ENCODE measurements around the gene KYNU.
"Not testable (repeated sequence)": the region's sequence is repeated elsewhere in the genome, so short reads cannot be mapped to it uniquely, and the experiment has no call there.

The KYNU gene

DNA sequence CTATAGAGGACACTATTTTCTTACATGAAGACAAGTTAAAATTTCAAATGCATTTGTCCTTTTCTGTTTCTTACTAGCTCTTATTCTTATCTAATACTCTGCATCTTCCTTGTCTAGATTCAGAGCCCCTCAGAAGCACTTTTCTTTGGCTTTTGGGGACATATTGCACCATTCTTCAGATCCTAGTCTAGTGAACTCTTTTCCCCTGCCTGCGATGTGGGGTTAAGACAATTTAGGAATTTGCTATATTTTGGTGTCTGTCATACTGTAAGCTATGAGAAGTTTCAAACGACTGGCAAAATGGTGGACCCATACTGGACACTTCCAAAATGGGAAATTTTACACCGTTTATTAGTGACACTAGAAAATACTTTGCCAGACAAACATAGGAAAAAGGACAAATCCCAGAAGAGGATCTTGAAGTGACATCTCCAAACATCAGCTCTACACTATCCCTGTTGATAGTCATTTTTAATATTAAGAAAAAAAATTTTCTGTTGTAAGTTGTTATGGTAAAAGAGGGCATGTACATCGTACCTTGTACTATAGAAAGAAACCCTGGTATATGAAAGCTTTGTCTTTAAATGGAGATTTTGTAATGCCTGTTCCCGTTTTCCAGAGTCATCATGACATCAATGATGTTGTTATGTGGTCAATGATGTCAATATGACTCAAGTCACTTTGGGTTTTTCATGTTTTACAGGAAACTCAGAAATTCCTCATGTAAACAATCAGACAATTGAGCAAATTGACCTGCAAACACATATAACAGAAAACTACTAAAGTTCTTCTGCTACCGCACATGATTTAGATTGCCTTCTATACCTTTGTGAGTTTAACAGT is 4.4 kb upstream of the KYNU start:
- DNase-seq, result no peak

DNA sequence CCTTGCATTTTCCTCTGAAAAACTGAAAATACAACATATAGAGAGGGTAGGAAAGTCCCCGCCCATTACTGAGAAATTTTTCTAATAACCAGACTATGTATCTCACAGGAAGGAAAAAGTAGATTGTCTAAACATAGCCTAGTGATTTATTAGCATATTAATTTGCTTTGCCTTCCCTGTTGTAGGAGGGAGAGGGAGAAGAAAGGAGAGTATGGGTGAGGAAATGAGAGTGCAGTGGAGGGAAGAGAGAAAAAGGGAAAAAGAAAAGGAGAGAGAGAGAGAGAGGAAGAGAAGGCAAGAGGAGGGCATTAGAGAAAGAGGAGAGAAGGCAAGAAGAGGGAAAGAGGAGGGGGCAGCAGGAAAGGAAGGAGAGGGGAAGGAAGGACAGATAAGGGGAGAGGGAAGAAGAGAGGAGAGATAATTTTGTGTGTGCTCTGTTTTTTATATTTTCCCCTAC is 3.6 kb upstream of the KYNU start:
- no peak for DNase-seq

DNA sequence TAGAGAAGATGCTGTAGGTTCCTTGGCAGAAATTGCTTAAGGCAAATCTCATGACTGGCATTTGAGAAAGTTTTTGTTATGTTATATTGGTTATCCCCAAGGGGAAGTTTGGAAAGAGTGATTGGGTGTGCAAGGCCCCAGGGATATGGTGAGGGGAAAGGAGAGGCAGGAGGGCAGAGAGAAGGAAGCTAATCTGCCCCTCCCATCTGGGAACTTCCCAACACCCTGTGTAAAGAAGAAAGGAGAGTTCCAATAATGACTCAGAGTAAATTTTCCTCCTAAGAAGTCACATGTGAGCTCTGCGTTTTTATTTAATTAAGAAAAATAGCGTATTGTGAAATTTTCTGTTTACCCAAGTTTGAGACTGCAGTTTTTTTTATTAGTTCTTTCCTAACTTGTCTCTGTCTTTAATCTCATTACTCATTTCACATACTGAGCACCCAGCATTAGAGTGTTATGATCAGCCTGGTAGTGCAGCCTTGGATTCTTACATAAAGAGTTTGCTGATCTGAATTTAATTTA is 3.1 kb upstream of the KYNU start:
- no peak for DNase-seq

DNA sequence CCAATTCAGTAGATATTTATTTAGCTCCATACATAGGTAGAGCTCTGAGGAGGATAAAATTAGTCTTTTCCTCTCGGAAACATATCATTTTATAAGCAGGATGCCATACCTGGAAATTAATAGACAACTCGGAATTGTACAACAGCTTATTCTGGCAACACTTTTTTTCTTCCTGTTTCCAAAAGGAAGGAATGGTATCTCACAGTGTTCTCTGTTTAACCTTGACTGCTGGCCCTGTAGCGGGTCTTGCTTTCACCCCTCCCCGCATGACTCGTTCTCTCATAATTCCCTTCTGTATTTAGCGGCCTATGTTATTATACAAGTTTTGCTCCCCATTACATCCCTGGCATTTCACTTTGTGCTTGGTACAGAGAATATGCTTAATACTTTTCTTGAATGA is 2.5 kb upstream of the KYNU start:
- no peak for DNase-seq

DNA sequence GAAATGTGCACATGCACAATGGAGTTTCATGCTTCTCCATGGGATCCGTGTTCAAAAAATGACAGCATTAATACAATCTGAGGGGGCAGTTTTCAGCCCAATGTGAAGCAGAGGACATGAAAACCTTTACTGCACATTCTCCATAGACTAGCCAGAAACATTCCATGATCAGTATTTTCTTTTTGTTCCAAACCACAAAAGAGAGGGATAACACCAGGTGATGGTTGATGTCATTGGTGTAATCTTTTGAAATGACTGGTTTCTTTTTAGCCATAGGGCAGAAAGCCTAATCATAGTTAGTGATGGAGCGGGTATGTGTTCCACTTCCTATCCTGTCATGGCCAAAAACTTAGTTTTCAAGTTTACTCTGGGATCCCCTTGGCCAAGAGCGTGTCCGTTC is 1.8 kb upstream of the KYNU start:
- no peak for DNase-seq

DNA sequence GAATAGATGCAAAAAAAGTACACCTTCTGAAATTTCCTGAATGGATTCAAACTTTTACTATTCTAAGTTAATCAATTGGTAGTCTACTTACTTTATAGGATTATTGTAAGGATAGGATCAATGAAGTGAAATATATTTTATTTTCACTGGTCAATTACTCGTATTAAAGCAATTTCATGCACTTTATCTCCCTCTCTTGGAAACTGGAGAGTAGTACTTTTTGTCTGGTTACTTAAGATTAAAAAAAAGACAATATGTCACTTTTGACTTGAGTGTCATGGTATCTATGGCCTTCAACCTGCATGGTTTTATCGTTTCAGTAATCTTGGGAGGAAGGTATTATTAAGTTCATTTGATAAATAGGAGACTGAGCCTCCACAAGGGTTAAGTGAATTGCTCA is 1.0 kb upstream of the KYNU start:
- no peak for DNase-seq

DNA sequence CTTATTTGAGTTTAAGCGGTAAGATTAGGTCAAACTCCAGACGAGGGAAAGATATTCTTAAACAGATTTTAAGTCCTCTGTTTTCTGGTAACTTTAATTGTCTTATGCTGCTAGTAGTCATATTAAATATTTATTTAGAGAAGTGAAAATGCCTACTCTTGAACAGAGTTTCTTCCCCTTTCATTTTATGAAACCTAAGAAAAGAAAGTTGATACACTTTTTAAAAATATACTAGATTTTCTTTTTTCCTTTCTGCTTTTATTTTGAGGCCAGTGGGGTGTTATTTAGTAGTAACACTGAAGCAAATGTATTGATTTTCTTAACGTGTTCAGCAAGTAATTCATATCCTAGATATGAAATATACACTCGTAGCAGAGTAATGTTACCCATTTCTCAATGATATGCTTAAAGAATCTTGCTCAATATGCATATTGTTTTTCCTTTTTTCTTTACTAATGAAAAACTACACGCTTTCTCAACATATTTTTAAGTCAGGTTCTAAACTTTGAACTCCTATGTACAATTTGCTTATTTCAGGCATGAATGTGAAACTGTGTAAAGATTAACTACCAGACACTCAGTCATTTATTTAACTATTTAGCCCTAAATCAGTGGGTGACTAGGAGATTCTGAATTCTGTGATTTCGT is 691 bp downstream of the KYNU start:
- DNase-seq, result no peak

DNA sequence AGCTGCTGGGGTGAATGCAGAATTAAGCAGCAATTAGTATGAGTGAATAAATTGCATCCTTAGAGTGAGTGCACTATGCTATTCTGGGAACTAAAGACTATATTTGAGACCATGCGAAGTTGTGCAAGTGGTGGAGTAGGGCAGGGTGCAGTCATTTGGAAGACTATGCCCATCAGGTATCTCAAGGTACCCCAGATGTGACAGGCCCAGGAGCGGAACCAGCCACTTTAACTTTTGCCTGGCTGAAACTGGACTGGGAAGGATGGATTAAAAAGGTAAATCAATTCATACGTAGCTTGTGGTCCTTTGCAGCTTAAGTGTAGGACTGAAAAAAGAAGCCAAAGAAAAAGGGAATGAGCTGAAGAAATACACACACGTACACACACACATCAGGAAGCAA is 1.7 kb downstream of the KYNU start:
- DNase-seq, result no peak

DNA sequence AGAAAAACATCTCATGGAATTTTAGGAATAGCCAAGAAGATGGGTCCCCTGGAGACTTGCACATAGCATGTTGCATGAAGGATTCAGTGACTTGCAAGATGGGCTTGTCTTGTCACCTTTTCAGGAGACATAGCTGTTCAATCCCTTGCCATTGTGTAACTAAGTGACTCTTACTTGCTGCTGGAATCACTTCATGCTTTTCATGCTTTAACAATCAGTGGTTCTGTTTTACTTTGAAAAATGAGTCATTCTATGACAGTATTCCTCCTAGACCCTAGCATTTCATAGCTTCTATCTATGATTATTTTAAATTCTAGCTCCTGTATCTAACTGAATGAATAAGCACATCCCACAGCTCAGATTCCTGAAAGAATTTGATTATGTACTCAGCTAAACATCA is 2.8 kb downstream of the KYNU start:
- DNase-seq, result no peak

DNA sequence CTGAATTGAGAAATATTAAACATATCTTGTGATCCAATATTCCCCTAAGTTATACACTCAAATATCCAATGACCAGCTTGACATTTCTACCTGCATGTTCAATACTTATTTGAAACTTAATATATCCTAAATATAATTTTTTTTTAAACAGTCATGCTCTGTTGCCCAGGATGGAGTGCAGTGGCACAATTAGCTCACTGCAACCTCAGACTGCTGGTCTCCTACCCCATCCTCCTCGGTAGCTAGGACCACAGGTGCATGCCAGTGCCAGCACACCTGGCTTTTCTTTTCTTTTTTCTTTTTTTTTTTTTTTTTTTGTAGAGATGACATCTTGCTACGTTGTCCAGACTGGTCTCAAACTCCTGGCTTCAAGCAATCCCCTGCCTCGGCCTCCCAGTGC is 4.2 kb downstream of the KYNU start:
- DNase-seq, result no peak

DNA sequence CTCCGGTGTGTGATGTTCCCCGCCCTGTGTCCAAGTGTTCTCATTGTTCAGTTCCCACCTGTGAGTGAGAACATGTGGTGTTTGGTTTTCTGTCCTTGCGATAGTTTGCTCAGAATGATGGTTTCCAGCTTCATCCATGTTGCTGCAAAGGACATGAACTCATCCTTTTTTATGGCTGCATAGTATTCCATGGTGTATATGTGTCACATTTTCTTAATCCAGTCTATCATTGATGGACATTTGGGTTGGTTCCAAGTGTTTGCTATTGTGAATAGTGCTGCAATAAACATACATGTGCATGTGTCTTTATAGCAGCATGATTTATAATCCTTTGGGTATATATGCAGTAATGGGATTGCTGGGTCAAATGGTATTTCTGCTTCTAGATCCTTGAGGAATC is 5.0 kb downstream of the KYNU start:
- DNase-seq, result not testable (repeated sequence)

DNA sequence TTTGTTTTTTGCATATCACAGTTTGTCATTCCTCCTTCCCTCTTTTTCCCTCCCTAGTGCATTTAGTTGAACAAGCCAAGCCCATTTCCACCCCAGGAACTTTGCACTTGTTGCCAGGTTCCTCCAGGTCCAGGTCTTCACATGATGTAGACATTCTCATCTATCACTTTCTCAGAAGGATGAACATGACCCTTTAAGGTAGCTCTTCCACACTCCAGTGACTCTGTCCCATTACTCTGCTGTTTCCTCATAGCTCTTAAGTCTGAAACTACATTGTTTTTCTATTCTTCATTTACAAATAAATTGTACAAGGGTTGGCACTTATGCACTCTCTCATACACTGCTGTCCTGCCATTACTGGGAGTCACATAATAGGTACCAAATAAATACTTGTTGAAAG is 6.1 kb downstream of the KYNU start:
- no peak for DNase-seq

DNA sequence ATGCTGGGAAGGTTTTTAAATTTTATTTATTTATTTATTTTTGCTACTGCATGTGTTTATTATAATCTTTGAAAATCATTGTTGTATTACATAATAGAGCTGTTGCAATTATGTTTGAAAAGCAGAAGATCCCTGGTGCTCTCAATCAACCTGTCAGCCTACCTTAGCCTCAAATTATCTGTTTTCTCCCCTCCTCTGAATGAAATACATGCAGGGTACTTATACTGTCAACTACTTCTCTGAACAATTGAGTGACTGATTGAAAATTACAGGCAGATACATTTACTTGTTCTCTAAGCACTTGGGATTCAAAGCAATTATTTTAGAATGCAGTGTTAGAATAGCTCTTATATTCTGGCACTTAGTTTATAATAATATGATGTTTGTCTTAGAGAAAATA is 8.1 kb downstream of the KYNU start:
- DNase-seq, result no peak

DNA sequence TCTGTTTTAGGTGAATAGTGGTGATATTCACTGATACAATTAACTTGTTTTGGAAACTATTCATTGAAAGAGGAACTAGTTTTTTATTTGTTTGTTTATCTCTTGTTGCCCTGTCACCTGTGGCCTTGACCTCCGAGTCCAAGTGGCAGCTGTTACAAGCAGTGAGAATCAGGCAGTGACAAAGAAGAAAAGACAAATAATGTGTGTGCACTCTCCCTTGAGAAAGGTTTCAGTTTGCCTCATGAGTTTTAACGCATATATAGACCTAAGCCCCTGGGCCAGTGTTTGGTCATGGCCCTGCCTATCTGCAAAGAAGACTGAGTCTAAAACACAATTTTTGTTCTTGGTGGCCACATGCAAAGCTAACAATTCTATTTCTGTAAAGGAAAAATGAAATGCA is 15.3 kb downstream of the KYNU start:
- DNase-seq, result no peak

DNA sequence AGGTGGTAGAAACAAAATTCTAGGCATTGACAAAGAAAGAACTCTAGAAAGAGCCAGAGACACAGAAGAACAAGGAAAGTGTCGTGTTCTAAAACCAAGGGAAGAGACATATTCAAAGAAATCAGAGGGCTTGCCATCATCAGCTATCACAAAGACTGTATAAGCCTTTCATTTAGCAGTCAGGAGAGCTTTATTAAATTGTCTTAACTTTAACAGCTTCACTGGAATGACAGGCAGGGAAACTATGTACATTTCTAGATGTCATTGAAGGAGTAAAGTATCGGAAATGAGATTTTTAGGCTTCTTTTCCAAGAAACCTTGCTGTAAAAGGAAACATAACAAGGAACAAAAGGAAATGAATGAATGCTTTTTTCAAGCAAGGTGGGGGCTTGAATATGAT is 15.8 kb downstream of the KYNU start:
- DNase-seq, result no peak

DNA sequence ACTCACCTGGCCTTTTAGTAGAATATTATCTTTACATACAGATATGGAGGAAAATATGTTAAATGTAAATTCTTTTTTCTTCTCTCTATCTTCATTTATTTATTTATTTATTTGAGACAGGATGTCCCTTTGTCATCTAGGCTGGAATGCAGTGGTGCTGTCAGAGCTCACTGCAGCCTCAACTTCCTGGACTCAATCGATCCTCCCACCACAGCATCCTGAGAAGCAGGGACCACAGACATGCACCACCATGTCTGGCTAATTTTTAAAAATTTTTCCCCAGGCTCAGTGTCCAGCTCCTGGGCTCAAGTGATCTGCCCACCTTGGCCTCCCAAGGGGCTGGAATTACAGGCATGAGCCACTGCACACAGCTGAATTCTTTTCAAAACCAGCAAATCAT is 20.3 kb downstream of the KYNU start:
- DNase-seq, result no peak

DNA sequence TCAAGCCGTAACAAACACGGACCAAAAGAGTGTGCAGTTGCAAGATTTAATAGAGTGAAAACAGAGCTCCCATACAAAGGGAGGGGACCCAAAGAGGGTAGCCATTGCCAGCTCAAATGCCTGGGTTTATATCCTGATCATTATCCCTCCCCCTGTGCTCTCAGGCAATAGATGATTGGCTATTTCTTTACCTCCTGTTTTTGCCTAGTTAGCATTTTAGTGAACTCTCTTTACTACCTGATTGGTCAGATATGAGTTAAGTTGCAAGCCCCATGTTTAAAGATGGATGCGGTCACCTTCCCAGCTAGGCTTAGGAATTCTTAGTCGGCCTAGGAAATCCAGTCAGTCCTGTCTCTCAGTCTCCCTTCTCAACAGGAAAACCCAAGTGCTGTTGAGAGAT is 22.9 kb downstream of the KYNU start:
- not testable (repeated sequence) for DNase-seq

DNA sequence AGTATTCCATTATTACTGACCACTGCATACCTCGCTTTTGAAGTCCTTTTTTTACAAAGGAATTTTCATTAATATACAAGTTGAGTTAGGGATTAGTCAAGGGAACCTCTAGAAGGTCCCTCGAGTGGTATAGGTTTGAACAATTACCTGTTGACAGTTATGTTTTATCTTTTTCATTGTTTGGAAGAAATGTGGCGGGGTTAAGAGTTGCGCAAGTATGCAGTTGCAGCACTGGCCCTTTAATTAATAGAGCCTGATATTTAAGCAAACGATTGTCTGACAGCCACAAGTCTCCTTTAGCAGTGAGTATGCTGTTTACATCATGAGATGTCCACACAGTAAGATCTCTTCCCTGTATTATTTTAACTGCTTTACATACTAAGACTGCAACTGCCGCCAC is 24.3 kb downstream of the KYNU start:
- no peak for DNase-seq

DNA sequence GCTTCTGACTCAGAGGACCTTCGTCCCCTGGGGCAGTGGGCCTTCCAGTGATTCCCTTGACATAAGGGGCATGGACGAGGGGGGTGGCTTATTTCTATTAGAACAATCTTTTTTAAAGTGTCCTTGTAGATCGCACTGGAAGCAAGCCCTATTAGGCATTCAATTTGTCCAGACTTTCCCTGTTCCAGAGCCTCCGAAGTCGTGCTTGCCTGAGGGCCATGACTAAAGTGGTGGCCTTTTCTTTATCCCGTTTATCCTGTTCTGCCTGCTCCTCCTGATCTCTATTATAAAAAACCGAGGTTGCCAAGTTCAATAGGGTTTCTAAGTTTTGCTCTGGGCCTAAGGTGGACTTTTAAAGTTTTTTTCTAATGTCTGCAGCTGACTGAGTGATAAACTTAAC is 26.3 kb downstream of the KYNU start:
- not testable (repeated sequence) for DNase-seq

DNA sequence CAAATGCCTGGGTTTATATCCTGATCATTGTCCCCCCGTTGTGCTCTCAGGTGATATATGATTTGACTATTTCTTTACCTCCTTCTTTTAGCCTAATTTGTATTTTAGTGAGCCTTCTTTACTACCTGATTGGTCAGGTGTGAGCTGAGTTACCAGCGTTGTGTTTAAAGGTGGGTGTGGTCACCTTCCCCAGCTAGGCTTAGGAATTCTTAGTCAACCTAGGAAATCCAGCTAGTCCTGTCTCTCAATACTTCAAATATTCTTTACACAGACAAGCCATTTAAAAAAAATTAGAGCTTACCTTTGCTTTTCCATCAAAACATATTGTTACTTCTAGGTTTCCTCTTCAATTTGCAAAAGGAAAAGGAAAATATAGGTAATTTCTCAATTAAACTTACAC is 30.2 kb downstream of the KYNU start:
- no peak for DNase-seq

DNA sequence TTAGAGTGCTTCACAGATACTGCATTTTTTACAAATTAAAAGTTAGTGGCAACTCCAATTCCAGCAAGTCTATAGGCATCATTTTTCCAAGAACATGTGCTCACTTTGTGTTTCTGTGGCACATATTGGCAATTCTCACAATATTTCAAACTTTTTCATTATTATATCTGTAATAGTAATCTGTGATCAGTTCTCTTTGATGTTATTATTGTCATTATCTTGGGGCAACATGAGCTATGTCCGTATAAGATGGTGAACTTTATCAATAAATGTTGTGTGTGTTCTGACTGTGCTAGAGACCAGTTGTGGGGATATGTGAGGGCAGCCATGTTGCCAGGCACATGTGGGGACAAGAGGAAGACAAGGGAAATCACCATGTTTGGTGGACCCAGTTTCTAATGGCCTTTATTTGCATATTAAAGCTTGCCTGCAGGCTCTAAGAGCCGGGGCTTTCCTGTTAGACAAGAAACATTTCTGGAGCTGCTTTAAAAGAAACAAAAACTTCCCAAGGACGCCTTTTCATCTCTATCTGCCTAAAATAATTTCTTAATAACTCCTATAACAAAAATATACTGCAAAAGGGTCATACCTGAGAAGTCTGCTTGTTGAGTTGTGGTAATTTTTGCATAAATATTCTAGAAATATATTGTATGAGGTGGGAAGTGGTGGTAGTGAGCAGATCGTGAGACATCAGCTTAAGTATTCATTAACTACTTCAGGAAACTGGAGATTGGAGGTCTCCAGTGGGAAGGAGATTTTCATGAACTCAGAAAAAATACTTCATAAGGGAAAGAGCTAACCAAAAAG is 37.2 kb downstream of the KYNU start:
- DNase-seq, result no peak

DNA sequence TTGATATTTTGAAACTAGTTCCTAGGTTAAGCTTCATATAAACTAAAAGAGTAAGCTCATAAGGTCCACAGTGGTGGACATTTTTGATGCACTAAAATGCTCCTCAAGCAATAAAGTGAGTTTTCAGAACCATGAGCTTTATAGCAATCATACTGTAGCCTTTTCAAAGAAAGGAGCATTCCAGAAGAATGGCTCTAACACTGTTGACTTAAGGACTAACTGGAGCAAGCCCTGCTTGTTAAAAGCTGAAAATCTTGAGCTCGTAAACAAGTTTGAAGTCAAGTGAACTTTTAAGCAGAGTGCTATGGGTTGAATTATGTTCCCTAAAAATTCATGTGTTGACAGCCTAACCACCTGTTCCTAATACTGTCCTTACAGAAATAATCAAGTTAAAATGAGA is 38.0 kb downstream of the KYNU start:
- DNase-seq, result no peak

DNA sequence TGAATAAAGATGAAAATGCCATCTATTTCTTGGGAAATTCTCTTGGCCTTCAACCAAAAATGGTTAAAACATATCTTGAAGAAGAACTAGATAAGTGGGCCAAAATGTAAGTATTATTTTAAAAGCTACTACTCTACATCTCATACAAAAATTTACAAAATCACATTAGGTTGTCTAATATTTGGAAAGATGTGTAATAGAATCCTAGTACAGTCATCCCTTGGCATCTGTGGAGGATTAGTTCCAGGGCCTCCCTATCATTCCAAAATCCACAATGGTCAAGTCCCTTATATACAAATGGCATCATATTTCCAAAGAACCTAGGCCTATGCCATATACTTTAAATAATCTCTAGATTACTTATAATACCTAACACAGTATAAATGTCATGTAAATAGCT is 41.2 kb downstream of the KYNU start:
- DNase-seq, result no peak

DNA sequence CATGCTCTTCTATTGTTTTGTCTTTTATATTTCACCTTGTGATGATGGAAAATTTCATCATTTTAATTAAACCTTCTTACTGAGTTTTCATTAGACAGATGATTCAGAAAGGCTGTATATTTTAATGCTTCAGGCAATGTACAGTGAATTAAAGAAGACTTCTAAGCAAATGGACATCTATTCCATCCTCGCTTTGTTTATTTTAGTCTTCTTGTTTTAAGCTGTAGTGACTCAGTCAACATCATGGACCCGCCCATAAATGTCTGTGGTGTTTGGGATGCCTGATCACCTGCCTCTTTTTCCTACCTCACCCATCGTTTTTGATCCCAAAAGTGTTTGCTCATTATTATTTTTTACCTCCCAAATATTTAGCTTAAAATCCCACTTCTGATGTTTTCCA is 43.1 kb downstream of the KYNU start:
- no peak for DNase-seq

All from stimulated activated CD4-positive, alpha-beta T cell treated with anti-CD3 and anti-CD28 coated beads, Interleukin-4, amount 100 ng/mL, for 24 hours (primary cell).